Amniotic epithelial cell (primary cell): ENCODE data around the gene RFC1.
A peak's percentile ranks its signal among the peaks of the same experiment; 100 is the strongest.
"Not testable (repeated sequence)": the region's sequence is repeated elsewhere in the genome, so short reads cannot be mapped to it uniquely, and the experiment has no call there.

ENCODE experiments used
- DNase-seq: peaks from one replicate; pipeline ENCODE4 v3.0.0-alpha.2; 2010; ENCODE audit warnings: low read depth

RFC1 gene

GRCh38 chr4:39354254-39354552, 12.0 kb downstream of the RFC1 start:
- DNase-seq, result no peak

- peak; percentile 76 for DNase-seq
These were observed 12.5 kb downstream of the RFC1 start for GRCh38 chr4:39353478-39354253.

- not testable (repeated sequence) for DNase-seq
These were observed 13.0 kb downstream of the RFC1 start for GRCh38 chr4:39353149-39353477.

- no peak for DNase-seq
These were observed 16.8 kb downstream of the RFC1 start for GRCh38 chr4:39349326-39349725.

DNA sequence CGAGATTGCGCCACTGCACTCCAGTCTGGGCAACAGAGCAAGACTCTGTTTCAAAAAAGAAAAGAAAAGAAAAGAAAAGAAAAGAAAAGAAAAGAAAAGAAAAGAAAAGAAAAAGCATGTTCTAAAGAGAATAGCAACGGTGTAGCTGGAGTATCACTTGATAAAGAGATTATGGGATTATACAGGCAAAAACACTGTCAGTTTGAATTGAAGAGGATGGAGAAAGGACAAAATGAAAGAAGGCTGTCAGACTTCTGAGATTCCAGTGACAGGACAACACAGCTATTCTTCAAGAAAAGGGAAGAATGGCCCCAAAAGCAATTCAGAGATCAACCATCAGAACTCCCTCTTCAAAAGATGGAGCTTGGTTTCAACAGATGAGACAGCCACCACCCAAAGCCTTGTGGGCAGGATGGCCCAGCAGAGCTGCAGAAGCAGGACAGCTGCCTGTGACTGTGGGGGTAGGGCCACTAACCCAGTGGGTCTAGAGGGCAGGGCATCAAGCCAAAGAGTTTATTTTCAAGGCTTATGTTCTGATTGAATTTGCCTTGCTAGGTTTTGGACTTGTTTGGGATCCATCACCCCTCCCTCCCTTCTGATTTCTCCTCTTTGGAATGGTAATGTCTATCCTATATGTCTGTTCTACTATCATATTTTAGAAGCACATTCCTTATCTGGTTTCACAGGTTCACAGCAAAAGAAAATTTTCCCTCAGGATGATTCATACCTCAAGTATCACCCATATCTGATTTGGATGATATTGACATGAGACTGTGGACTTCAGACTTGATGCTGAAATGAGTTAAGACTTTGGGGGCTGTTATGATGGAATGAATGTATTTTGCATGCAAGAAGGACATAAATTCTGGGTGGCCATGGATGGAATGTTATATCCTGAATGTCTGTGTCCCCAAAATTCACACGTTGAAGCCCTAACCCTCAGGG, 17.5 kb downstream of the RFC1 start:
- peak; percentile 72 for DNase-seq

DNA sequence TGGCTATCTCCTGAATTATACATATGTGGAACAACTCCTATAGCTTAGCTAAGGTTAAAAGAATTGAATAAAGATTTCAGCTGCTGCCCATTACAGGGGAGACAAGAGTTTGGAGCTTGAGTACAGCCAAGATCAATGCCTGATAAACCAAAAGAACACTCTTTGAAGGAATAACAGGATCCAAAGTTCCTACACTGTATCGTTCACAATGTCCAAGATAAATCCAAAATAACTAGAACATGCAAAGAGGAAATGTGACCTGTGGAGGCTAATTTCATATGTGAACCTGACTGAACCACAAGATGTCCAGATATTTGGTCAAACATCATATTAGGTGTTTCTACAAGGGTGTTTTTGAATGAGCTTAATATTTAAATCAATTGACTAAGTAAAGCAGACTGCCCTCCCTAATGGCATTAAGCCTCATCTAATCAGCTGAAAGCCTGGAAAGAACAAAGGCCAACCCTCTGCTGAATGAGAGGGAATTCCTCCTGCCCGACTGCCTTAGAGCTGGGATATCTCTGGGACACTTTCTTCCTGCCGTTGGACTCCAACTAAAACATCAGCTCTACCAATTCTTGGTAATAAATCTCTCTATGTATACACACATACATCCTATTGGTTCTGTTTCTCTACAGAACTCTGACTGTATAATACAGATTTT, 19.2 kb downstream of the RFC1 start:
- no peak for DNase-seq

GRCh38 chr4:39342731-39343130, 23.4 kb downstream of the RFC1 start:
- DNase-seq, result no peak

- DNase-seq, result no peak
These were observed 25.0 kb downstream of the RFC1 start for GRCh38 chr4:39341075-39341725.

- DNase-seq, result no peak
These were observed 26.2 kb downstream of the RFC1 start for GRCh38 chr4:39339968-39340367.

GRCh38 chr4:39337841-39338240, 28.3 kb downstream of the RFC1 start:
- DNase-seq, result no peak

DNA sequence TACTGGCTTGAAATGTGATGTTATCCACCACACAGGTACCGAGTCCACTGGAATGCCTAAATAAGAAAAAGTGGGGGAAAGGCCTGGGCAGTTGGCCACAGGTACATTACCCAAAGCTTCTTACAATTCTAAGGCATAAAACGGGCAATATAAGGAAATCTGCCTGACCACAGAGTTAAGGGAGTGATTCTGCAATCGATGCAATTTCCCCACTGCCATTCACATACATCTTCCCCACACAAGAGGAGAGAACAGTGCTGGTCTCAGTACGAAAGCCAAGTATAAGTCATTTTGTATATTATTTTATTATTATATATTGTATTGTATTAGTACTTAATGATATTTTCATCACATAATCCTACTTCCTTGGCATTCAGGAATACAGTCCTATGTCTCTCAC, 30.6 kb downstream of the RFC1 start:
- DNase-seq, result peak; percentile 27

GRCh38 chr4:39331191-39331590, 35.0 kb downstream of the RFC1 start:
- no peak for DNase-seq

GRCh38 chr4:39330353-39330752, 35.8 kb downstream of the RFC1 start:
- no peak for DNase-seq

DNA sequence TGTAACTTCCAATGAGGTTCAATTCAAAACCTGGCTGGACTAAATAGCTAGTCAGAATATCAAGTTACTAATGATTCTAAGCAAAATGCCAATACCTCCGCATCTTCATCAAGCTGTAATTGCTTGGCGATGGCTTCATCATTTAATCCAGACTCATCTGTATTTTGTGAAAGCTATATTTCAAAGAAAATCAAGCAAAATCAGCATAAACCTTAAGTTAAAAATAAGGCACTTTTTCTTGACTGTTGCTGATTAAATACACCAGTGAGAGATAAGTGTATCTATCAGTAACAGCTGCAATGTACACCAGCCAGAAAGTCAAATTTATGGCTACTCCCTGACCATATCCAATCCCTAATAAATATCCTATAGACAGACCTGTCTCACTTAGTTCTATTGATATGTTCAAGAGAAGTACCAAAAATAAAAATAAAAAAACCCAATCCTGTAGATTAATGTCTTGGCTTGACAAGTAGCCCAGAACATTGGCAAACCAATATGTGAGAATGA, 39.6 kb downstream of the RFC1 start:
- DNase-seq, result no peak

- peak; percentile 22 for DNase-seq
These were observed 41.1 kb downstream of the RFC1 start for GRCh38 chr4:39324897-39325613.

DNA sequence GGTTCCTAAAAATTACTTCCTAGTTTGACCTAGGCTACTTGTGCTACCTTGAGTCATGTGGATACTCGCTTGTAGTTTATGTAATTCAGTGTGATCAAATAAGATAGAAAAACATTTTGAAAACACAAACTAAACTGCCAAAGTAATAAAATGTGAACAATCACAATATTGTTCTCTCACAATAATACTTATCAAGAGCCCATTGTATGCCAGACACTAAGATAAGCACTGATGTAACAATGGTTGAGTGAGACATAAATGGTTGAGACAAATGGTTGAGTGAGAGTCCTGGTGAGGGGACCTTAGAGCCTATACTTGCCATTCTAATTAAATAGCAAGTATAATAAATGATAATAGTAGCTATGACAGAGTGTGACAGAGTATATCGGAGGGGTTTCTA, 41.7 kb downstream of the RFC1 start:
- no peak for DNase-seq

DNA sequence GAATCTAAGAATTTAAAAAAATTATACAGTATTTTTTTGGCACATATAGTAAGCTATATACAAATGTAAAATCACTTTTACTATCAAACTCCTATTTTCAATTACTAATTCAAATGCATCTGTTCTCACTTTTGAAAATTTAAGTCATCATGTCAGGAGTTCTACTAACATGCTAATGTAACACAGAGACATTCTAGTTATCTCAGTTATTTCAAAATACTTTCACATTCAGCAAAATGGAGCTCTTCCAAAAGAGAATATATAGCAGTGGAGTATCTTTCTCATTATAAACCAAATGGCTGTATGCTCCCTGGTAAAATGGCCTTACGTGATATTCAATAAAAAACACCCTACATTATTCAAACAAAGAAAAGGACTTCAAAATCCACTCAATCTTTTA, 42.3 kb downstream of the RFC1 start:
- DNase-seq, result peak; percentile 41

GRCh38 chr4:39320381-39321115, 45.6 kb downstream of the RFC1 start:
- DNase-seq, result peak; percentile 22

- DNase-seq, result peak; percentile 97
These were observed 46.5 kb downstream of the RFC1 start for GRCh38 chr4:39319676-39320075.

GRCh38 chr4:39312816-39313215, 53.3 kb downstream of the RFC1 start:
- DNase-seq, result no peak

- no peak for DNase-seq
These were observed 57.6 kb downstream of the RFC1 start for GRCh38 chr4:39308611-39309010.
